Esophagus muscularis mucosa (tissue), 4 donors: ENCODE data around the gene NAPA. TPM values are rescaled to one million over a fixed set of nuclear protein-coding genes. Genes with fewer than 3 reads are reported as not detected.

Experiments
- DNase-seq: peaks from one replicate; pipeline ENCODE4 v3.0.0-alpha.2; 2017; ENCODE audit errors: extremely low spot score
- H3K27ac ChIP-seq, 4 donors: fragments of 200-600 bp; sonication (generic); replicated peaks in 1 of 4; 1 replicate in 3 of 4; 2 replicates in 1 of 4; pipeline ENCODE4 v1.5.1; 2016 to 2019; ENCODE audit warnings: mild to moderate bottlenecking in 1 of 4
- H3K27me3 ChIP-seq, 4 donors: fragments of 200-600 bp; sonication (generic); one replicate each; pipeline versions ENCODE4 v1.5.1 to v1.6.0; 2016 to 2019
- H3K36me3 ChIP-seq, 4 donors: fragments of 200-600 bp; sonication (generic); one replicate each; pipeline ENCODE4 v1.5.1; 2016 to 2019
- H3K4me1 ChIP-seq, 4 donors: fragments of 200-600 bp; sonication (generic); one replicate each; pipeline ENCODE4 v1.5.1; 2016 to 2019
- H3K4me3 ChIP-seq, 4 donors: fragments of 200-600 bp; sonication (generic); 1 replicate in 2 of 4; 2 replicates in 2 of 4; pipeline ENCODE4 v1.5.1; 2016 to 2019; ENCODE audit warnings: mild to moderate bottlenecking in 4 of 4, moderate library complexity in 1 of 4
- H3K9me3 ChIP-seq, 4 donors: fragments of 200-600 bp; sonication (generic); 1 replicate in 3 of 4; 2 replicates in 1 of 4; pipeline ENCODE4 v1.5.1; 2016 to 2019
- EP300 ChIP-seq: sonication (generic); formaldehyde crosslinking; IDR thresholded peaks from one replicate; pipeline ENCODE4 v1.6.1; 2017; ENCODE audit warnings: antibody characterized with exemption
- POLR2A ChIP-seq: fragments of 450-650 bp; IDR thresholded peaks from one replicate; pipeline ENCODE4 v1.6.1; 2017; ENCODE audit warnings: antibody characterized with exemption, moderate library complexity, mild to moderate bottlenecking, low read depth
- POLR2AphosphoS5 ChIP-seq, 2 donors: sonication (generic); formaldehyde crosslinking; IDR thresholded peaks; one replicate each; pipeline ENCODE4 v1.6.1; 2017; ENCODE audit warnings: antibody characterized with exemption in 2 of 2
- WGBS: methylation state at CpG from one replicate; pipeline ENCODE4 v1.1.5; 2018; 5-methylcytosine and 5-hydroxymethylcytosine counted together
- intact Hi-C: fragments of 100-400 bp; cut with DNase I; formaldehyde crosslinking; loops from one replicate; pipeline ENCODE4 v1.15.1; 2023
- total RNA-seq, 4 donors: library from RNA; depleted of rRNA; stranded (reverse); fragments of >200 nt; gene quantifications; one replicate each; pipeline versions ENCODE4 v1.1.0 to v1.2.1, GENCODE V29; 2016
- TF ChIP-seq, protein P1 (sequence below), 3 experiments: fragments of 200-600 bp in 2 of 3; fragments of 450-650 bp in 1 of 3; sonication (generic) in 2 of 3; IDR thresholded peaks; one replicate each; pipeline ENCODE4 v1.5.1; 2017 to 2019; ENCODE audit warnings: antibody characterized with exemption in 3 of 3, mild to moderate bottlenecking in 2 of 3, moderate library complexity in 1 of 3

Gene NAPA
- total RNA-seq, 4 donors from 2014 or later: 109 to 164 (median 148) TPM

DNA sequence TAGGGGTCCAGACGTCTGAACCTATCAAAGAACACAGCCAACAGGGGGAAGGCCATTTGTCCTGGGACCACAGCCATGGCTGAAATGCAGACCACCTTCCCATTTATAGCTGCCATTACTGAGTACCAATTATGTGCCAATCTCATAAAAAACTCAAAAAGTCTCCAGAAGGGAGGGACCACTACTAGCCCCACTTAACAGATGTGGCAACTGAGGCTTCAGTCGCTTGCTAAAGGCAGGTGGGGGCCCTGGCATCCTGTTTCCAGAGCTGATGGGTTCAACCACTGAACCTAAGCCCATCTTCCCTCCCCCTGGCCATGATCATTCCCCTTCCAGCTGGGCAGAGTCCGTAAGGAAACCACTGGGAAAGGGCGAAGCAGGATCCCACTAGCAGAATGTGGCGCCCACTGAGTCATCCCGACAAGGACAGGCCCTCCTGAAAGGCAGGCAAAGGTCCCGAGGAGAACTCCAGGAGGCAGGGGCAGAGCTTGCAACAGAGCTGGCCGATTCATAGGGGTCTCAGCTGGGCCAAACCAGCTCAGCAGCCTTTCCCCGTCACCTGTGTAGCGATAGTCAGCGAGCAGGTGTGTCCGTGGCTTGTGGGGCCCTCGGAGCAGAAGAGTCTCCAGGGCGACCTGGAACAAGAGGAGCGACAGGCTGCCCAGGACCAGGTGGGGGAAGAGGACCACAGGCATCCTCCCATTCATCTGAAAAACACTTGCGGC is 14.3 kb upstream of the NAPA start:
- no peaks in the 10 kb centered on the region for H3K4me1 ChIP-seq
- no peaks in the 10 kb centered on the region for H3K9me3 ChIP-seq
- no peaks in the 10 kb centered on the region for H3K36me3 ChIP-seq
- no peak for DNase-seq
- no peak overlapping the region for H3K27ac ChIP-seq
- intact Hi-C loops: no loop called here
- 85% methylated on average over 16 of the region's 16 CpGs for WGBS
- TF ChIP-seq EP300 (no peak), POLR2A (no peak), POLR2AphosphoS5 (IDR thresholded peaks at IDR 0.05) (no peak)
- TF ChIP-seq, protein P1, sequence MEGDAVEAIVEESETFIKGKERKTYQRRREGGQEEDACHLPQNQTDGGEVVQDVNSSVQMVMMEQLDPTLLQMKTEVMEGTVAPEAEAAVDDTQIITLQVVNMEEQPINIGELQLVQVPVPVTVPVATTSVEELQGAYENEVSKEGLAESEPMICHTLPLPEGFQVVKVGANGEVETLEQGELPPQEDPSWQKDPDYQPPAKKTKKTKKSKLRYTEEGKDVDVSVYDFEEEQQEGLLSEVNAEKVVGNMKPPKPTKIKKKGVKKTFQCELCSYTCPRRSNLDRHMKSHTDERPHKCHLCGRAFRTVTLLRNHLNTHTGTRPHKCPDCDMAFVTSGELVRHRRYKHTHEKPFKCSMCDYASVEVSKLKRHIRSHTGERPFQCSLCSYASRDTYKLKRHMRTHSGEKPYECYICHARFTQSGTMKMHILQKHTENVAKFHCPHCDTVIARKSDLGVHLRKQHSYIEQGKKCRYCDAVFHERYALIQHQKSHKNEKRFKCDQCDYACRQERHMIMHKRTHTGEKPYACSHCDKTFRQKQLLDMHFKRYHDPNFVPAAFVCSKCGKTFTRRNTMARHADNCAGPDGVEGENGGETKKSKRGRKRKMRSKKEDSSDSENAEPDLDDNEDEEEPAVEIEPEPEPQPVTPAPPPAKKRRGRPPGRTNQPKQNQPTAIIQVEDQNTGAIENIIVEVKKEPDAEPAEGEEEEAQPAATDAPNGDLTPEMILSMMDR (IDR thresholded peaks at IDR 0.05): no peak
- H3K27me3 ChIP-seq: no peaks in the 10 kb centered on the region
- no peak overlapping the region for H3K4me3 ChIP-seq

DNA sequence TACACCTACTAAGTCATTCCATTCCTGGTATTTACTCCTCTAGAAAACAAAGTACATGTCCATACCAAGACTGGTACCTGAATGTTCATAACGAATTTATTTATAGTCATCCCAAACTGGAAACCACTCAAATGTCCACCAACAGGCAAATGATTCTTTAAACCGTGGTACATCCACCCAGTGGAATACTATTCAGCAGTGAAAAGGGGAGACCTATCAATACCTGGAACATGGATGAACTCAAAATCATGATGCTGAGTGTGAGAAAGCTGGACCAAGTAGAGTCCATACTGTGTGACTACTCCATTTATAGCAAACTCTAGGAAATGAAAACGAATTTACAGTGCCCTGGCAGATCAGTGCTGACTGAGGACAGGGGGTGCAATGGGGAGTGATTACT is 11.9 kb upstream of the NAPA start:
- Histone ChIP-seq H3K27me3 (peaks cover 0 to 5% (median 0%) of the 10 kb centered on the region in 4 donors), H3K36me3 (no peaks in the 10 kb centered on the region), H3K9me3 (no peaks in the 10 kb centered on the region), H3K4me1 (peaks cover 7 to 22% (median 14%) of the 10 kb centered on the region in 4 donors), H3K27ac (no peak overlapping the region), H3K4me3 (no peak overlapping the region)
- WGBS: 83% methylated on average over 3 of the region's 3 CpGs
- DNase-seq: no peak
- TF ChIP-seq POLR2AphosphoS5 (IDR thresholded peaks at IDR 0.05): no peak
- TF ChIP-seq, protein P1 (IDR thresholded peaks at IDR 0.05): no peak
- intact Hi-C loops: no loop called here

DNA sequence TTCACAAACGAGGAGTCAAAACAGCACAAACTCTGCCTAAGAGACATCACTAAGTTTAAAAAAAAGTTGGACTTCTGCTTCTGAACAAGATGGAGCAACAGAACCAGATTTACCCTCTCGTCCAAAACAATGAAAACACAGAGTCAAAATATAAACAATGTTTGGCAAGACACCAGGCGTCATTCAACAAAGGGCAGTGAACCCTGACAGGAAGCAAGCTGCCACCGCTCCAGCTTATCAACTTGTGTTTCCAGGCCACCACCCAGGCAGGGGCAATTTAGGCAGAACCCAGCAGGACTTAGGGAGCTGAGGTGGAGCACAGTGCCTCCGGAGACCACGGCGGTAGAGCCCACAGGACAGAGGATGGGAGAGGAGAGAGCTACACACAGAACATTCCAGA is 8.6 kb upstream of the NAPA start:
- WGBS: 44% methylated on average over 7 of the region's 7 CpGs
- no peak overlapping the region for H3K4me3 ChIP-seq
- DNase-seq: no peak
- peaks cover 0 to 21% (median 0%) of the 10 kb centered on the region in 4 donors for H3K27me3 ChIP-seq
- peaks cover 9 to 26% (median 17%) of the 10 kb centered on the region in 4 donors for H3K4me1 ChIP-seq
- H3K36me3 ChIP-seq: no peaks in the 10 kb centered on the region
- no peaks in the 10 kb centered on the region for H3K9me3 ChIP-seq
- peak overlapping the region in 1 of 4 donors; percentile 31 for H3K27ac ChIP-seq
- intact Hi-C loops: no loop called here
- TF ChIP-seq POLR2AphosphoS5 (IDR thresholded peaks at IDR 0.05): no peak

DNA sequence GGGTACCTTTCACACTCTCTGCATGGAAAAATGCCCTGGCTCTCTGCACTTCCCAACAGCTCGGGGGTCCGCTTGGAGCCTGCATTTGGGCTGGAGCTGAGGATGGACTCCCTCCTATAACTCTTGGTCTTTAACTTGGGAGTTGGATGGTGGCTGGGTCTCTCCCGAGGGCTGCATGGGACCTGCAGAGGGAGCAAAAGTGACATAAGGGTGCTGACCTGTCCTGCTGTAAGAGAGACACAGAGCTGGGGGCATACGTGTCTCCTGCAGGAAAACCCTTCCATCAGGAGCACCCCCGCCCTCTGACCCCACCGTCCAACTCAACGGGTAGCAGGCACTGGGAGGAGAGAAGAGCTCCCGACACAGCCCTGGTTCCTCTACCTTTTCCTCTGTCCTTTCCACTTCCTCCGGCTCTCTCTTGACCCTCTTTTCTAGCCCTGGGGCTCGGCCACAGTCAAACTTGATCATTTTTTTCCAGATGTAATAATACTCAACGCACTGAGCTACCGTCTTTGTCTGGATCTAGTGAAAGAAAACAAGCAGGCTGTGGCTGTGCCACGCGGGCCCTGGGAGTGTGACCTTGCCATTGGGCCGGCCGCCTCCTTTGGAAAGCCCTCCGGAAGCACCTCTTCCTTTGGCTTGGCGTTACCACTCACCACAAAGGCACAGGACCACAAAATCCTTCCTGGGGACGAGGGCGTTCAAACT is 6.8 kb upstream of the NAPA start:
- no peak for TF ChIP-seq EP300
- TF ChIP-seq POLR2AphosphoS5 (IDR thresholded peaks at IDR 0.05): no peak
- TF ChIP-seq POLR2A: no peak
- intact Hi-C loops: no loop called here
- DNase-seq: no peak
- Histone ChIP-seq H3K4me3 (no peak overlapping the region), H3K27me3 (peaks cover 0 to 21% (median 0%) of the 10 kb centered on the region in 4 donors), H3K27ac (peak overlapping the region in 1 of 4 donors; percentile 14), H3K4me1 (peaks cover 9 to 26% (median 17%) of the 10 kb centered on the region in 4 donors), H3K9me3 (no peaks in the 10 kb centered on the region), H3K36me3 (no peaks in the 10 kb centered on the region)
- WGBS: 61% methylated on average over 20 of the region's 20 CpGs

DNA sequence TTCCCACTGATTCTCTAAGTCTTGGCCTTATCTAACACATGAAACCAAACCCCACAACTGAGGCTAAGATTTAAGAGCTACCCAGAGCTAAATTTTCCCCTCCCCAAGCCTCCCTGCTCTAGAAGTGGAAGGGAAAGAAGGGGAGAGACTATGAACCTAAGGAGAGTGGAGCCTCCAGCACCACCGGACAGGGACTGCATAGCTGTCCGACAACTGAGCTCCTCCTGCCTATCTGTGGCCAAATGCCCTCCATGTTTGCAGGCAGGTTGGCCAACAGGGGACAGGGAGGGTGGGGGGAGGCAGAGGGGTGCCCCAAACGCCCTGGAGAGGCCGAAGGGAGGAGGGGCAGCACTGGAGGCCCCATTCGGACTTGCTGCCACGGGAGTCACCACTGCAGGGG is 6.0 kb upstream of the NAPA start:
- Histone ChIP-seq H3K27ac (no peak overlapping the region), H3K4me1 (peaks cover 13 to 26% (median 21%) of the 10 kb centered on the region in 4 donors), H3K27me3 (peaks cover 0 to 21% (median 0%) of the 10 kb centered on the region in 4 donors), H3K9me3 (no peaks in the 10 kb centered on the region), H3K36me3 (no peaks in the 10 kb centered on the region), H3K4me3 (no peak overlapping the region)
- DNase-seq: no peak
- intact Hi-C loops: no loop called here
- no peak for TF ChIP-seq POLR2AphosphoS5 (IDR thresholded peaks at IDR 0.05)
- no peak for TF ChIP-seq EP300
- TF ChIP-seq POLR2A: no peak
- TF ChIP-seq, protein P1 (IDR thresholded peaks at IDR 0.05): no peak
- WGBS: 79% methylated on average over 2 of the region's 6 CpGs
